ENCODE measurements around the gene SPATA3. TPM values are rescaled to one million over a fixed set of nuclear protein-coding genes. Genes with fewer than 3 reads are reported as not detected.
"Not testable (repeated sequence)": the region's sequence is repeated elsewhere in the genome, so short reads cannot be mapped to it uniquely, and the experiment has no call there.

The SPATA3 gene
- total and polyA plus RNA-seq, 2 experiments from 2014 or later: not detected

DNA sequence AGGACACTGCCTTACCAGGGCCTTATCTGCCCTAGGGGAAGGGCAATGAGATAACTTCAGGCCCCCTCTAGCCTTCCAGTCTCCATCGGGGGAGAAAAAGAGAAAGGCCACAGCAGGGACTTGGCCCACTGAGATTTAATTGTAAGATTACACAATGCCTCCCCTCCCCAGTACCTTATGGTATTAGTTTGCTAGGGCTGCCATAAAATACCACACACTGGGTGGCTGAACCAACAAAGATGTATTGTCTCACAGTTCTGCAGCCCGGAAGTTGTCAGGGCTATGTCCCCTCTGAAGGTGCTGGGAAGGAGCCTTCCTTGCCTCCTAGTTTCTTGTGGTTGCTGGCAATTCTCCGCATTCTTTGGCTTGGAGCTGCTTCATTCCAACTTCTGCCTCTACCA, 34.8 kb upstream of the SPATA3 start:
- no peak overlapping the region for H2AFZ ChIP-seq

DNA sequence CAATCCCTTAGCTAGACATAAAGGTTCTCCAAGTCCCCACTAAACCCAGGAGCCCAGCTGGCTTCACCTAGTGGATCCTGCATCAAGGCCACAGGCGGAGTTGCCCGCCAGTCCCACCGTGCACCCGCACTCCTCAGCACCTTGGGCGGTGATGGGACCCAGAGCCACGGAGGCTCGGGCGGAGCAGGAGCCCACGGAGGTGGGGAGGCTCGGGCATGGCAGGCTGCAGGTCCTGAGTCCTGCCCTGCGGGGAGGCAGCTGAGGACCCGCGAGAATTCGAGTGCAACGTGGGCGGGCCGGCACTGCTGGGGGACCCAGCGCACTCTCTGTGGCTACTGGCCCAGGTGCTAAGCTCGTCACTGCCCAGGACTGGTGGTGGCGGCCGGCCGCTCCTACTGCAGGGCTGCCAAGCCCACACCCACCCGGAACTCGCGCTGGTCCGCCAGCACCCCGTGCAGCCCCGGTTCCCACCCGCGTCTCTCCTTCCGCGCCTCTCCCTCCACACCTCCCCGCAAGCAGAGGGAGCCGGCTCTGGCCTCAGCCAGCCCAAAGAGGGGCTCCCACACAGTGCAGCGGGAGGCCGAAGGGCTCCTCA, 31.7 kb upstream of the SPATA3 start:
- H3K79me2 ChIP-seq: no peaks in the 10 kb centered on the region
- no peaks in the 10 kb centered on the region for H3K9me3 ChIP-seq (ENCODE audit: low read depth)
- no peaks in the 10 kb centered on the region for H3K9me2 ChIP-seq (replicated peaks; ENCODE audit: insufficient read depth)
- 98% methylated on average over 29 of the region's 36 CpGs for WGBS (ENCODE audit: low lambda C conversion rate, missing lambda C conversion rate)
- no peaks in the 10 kb centered on the region for H3K27me3 ChIP-seq
- no peak overlapping the region for H3K27ac ChIP-seq
- H2AFZ ChIP-seq: no peak overlapping the region
- H3K4me2 ChIP-seq: no peak overlapping the region
- no peaks in the 10 kb centered on the region for H4K20me1 ChIP-seq (ENCODE audit: insufficient read depth, poor library complexity, severe bottlenecking)
- no peaks in the 10 kb centered on the region for H3K36me3 ChIP-seq (replicated peaks; ENCODE audit: insufficient read depth, low read depth)
- no peak for DNase-seq (ENCODE audit: low spot score)
- no peak for TF ChIP-seq EZH2 (IDR thresholded peaks at IDR 0.05; ENCODE audit: borderline replicate concordance)
- no peak for TF ChIP-seq EZH2phosphoT487 (IDR thresholded peaks at IDR 0.05; ENCODE audit: low read depth, severe bottlenecking, unreplicated experiment)
- TF ChIP-seq, protein P1, sequence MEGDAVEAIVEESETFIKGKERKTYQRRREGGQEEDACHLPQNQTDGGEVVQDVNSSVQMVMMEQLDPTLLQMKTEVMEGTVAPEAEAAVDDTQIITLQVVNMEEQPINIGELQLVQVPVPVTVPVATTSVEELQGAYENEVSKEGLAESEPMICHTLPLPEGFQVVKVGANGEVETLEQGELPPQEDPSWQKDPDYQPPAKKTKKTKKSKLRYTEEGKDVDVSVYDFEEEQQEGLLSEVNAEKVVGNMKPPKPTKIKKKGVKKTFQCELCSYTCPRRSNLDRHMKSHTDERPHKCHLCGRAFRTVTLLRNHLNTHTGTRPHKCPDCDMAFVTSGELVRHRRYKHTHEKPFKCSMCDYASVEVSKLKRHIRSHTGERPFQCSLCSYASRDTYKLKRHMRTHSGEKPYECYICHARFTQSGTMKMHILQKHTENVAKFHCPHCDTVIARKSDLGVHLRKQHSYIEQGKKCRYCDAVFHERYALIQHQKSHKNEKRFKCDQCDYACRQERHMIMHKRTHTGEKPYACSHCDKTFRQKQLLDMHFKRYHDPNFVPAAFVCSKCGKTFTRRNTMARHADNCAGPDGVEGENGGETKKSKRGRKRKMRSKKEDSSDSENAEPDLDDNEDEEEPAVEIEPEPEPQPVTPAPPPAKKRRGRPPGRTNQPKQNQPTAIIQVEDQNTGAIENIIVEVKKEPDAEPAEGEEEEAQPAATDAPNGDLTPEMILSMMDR (IDR thresholded peaks at IDR 0.05; ENCODE audit: poor library complexity): no peak
- no peak overlapping the region for H3K4me3 ChIP-seq
- H3K4me1 ChIP-seq (ENCODE audit: insufficient read depth): no peaks in the 10 kb centered on the region

More for the DNA sequence above, 34.8 kb upstream of the SPATA3 start:
- H3K36me3 ChIP-seq (replicated peaks; ENCODE audit: insufficient read depth, low read depth): no peaks in the 10 kb centered on the region
- H3K4me2 ChIP-seq: no peak overlapping the region
- no peak overlapping the region for H3K27ac ChIP-seq
- H4K20me1 ChIP-seq (ENCODE audit: insufficient read depth, poor library complexity, severe bottlenecking): no peaks in the 10 kb centered on the region
- no peak for TF ChIP-seq EZH2phosphoT487 (IDR thresholded peaks at IDR 0.05; ENCODE audit: low read depth, severe bottlenecking, unreplicated experiment)
- TF ChIP-seq EZH2 (IDR thresholded peaks at IDR 0.05; ENCODE audit: borderline replicate concordance): no peak
- TF ChIP-seq, protein P1 (IDR thresholded peaks at IDR 0.05; ENCODE audit: poor library complexity): no peak
- H3K4me1 ChIP-seq (ENCODE audit: insufficient read depth): peaks cover 4% of the 10 kb centered on the region
- no peaks in the 10 kb centered on the region for H3K9me2 ChIP-seq (replicated peaks; ENCODE audit: insufficient read depth)
- DNase-seq (ENCODE audit: low spot score): no peak
- no peaks in the 10 kb centered on the region for H3K9me3 ChIP-seq (ENCODE audit: low read depth)
- no peaks in the 10 kb centered on the region for H3K27me3 ChIP-seq
- 46% methylated on average over 3 of the region's 3 CpGs for WGBS (ENCODE audit: low lambda C conversion rate, missing lambda C conversion rate)
- no peaks in the 10 kb centered on the region for H3K79me2 ChIP-seq
- H3K4me3 ChIP-seq: no peak overlapping the region

DNA sequence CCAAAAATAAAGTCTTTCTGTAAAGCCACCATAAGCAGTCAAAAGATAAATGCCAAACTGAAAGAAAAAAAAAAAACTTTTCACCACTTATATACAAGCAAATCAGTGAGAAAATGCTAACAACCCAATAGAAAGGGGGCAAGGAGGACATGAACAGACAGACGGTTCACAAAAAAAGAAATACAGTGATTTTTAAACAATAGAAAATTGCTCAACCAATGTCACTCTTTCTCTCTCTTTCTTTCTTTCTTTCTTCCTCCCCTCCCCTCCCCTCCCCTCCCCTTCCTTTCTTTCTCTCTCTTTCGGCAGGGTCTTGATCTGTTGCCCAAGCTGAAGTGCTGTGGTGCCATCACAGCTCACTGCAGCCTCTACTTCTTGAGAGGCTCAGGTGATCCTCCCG, 28.8 kb upstream of the SPATA3 start:
- Histone ChIP-seq H3K79me2 (no peaks in the 10 kb centered on the region), H3K36me3 (replicated peaks; ENCODE audit: insufficient read depth, low read depth) (no peaks in the 10 kb centered on the region), H3K27me3 (no peaks in the 10 kb centered on the region), H4K20me1 (ENCODE audit: insufficient read depth, poor library complexity, severe bottlenecking) (no peaks in the 10 kb centered on the region), H2AFZ (no peak overlapping the region), H3K9me2 (replicated peaks; ENCODE audit: insufficient read depth) (no peaks in the 10 kb centered on the region), H3K9me3 (ENCODE audit: low read depth) (no peaks in the 10 kb centered on the region), H3K4me1 (ENCODE audit: insufficient read depth) (no peaks in the 10 kb centered on the region), H3K27ac (no peak overlapping the region), H3K4me3 (no peak overlapping the region), H3K4me2 (no peak overlapping the region)
- 95% methylated on average over 3 of the region's 3 CpGs for WGBS (ENCODE audit: low lambda C conversion rate, missing lambda C conversion rate)
- DNase-seq (ENCODE audit: low spot score): no peak
- TF ChIP-seq, protein P1 (IDR thresholded peaks at IDR 0.05; ENCODE audit: poor library complexity): no peak

GRCh38 chr2:230968314-230968713, 27.6 kb upstream of the SPATA3 start:
- H4K20me1 ChIP-seq (ENCODE audit: insufficient read depth, poor library complexity, severe bottlenecking); H3K36me3 ChIP-seq (replicated peaks; ENCODE audit: insufficient read depth, low read depth); H3K4me2 ChIP-seq; H2AFZ ChIP-seq; H3K27me3 ChIP-seq; H3K9me2 ChIP-seq (replicated peaks; ENCODE audit: insufficient read depth); H3K9me3 ChIP-seq (ENCODE audit: low read depth); H3K79me2 ChIP-seq; H3K4me3 ChIP-seq; H3K27ac ChIP-seq; DNase-seq (ENCODE audit: low spot score); H3K4me1 ChIP-seq (ENCODE audit: insufficient read depth): not testable (repeated sequence)
- WGBS (ENCODE audit: low lambda C conversion rate, missing lambda C conversion rate): 92% methylated on average over 6 of the region's 6 CpGs

Measured in hepatocyte (in vitro differentiated cells).